GM23338 (cell line): Measurements from ENCODE around the gene USP15. TPM values are rescaled to one million over a fixed set of nuclear protein-coding genes. Genes with fewer than 3 reads are reported as not detected.

ENCODE experiments used
- EZH2 ChIP-seq: fragments of 200-600 bp; sonication (generic); IDR thresholded peaks from one replicate; pipeline ENCODE4 v1.8.0; 2017; ENCODE audit warnings: antibody characterized with exemption, mild to moderate bottlenecking, low read depth; ENCODE audit not compliant: unreplicated experiment
- NANOG ChIP-seq: IDR thresholded peaks from 2 replicates; pipeline ENCODE4 v1.6.1; 2016; ENCODE audit warnings: antibody characterized with exemption, borderline replicate concordance
- ZNF114 ChIP-seq: fragments of 250-450 bp; sonication (Bioruptor Pico); IDR thresholded peaks from 2 replicates; pipeline ENCODE4 v1.5.0; 2020; ENCODE audit warnings: mild to moderate bottlenecking, moderate library complexity
- polyA plus RNA-seq: library from polyadenylated mRNA; unstranded; fragments of >200 nt; fragmentation: Nextera tagmentation; extraction: Ambion mirVana; gene quantifications from 2 replicates; pipeline ENCODE4 v1.2.1, GENCODE V29; 2016
- total RNA-seq: library from RNA; depleted of rRNA; stranded (reverse); fragments of >200 nt; shearing (Covaris generic); gene quantifications from 2 replicates; pipeline ENCODE4 v1.2.3, GENCODE V29; 2014
- TF ChIP-seq, protein P1 (sequence below): fragments of 250-450 bp; sonication (Bioruptor Pico); IDR thresholded peaks from 2 replicates; pipeline ENCODE4 v1.5.0; 2020; ENCODE audit warnings: mild to moderate bottlenecking, moderate library complexity
- TF ChIP-seq, protein P2 (sequence below): IDR thresholded peaks from 2 replicates; pipeline ENCODE4 v1.6.1; 2016; ENCODE audit warnings: antibody characterized with exemption
- TF ChIP-seq, protein P3 (sequence below), 2 experiments: fragments of 200-600 bp in 1 of 2; sonication (generic) in 1 of 2; conservative IDR thresholded peaks; 2 replicates each; pipeline versions ENCODE4 v1.5.1 to v1.6.1; 2016 to 2017; ENCODE audit warnings: antibody characterized with exemption in 2 of 2, low read depth in 2 of 2, mild to moderate bottlenecking in 2 of 2, moderate library complexity in 1 of 2

Gene USP15
- total and polyA plus RNA-seq, 2 experiments from 2014 or later: 29.5 to 60.3 TPM

DNA sequence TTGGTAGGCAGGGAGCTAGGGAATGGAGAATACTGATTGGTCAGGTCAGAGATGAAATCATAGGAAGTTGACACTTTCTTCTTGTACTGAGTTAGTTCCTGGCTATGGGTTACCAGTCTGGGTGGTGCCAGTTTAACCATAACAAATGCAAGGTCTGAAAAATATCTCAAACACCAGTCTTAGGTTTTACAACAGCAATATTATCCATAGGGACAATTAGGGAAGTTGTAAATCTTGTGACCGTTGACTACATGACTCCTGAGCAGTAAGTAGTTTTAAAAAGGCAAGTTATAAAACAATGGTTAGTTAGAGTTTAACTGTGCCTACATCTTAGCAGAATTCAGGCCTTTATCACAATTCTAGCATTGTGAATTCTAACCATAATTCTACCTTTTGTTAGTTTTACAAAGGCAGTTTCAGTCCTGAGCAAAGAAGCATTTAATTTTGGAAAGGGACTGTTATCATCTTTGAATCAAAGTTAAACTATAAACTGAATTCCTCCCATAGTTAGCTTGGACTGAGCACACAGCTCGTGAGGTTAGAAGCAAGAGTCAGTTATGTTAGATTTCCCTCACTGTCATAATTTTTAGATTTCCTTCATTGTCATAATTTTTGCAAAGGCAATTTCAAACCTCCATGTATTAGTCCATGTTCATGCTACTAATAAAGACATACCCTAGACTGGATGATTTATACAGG is 186.7 kb downstream of the USP15 start (continued):
- TF ChIP-seq, protein P1, sequence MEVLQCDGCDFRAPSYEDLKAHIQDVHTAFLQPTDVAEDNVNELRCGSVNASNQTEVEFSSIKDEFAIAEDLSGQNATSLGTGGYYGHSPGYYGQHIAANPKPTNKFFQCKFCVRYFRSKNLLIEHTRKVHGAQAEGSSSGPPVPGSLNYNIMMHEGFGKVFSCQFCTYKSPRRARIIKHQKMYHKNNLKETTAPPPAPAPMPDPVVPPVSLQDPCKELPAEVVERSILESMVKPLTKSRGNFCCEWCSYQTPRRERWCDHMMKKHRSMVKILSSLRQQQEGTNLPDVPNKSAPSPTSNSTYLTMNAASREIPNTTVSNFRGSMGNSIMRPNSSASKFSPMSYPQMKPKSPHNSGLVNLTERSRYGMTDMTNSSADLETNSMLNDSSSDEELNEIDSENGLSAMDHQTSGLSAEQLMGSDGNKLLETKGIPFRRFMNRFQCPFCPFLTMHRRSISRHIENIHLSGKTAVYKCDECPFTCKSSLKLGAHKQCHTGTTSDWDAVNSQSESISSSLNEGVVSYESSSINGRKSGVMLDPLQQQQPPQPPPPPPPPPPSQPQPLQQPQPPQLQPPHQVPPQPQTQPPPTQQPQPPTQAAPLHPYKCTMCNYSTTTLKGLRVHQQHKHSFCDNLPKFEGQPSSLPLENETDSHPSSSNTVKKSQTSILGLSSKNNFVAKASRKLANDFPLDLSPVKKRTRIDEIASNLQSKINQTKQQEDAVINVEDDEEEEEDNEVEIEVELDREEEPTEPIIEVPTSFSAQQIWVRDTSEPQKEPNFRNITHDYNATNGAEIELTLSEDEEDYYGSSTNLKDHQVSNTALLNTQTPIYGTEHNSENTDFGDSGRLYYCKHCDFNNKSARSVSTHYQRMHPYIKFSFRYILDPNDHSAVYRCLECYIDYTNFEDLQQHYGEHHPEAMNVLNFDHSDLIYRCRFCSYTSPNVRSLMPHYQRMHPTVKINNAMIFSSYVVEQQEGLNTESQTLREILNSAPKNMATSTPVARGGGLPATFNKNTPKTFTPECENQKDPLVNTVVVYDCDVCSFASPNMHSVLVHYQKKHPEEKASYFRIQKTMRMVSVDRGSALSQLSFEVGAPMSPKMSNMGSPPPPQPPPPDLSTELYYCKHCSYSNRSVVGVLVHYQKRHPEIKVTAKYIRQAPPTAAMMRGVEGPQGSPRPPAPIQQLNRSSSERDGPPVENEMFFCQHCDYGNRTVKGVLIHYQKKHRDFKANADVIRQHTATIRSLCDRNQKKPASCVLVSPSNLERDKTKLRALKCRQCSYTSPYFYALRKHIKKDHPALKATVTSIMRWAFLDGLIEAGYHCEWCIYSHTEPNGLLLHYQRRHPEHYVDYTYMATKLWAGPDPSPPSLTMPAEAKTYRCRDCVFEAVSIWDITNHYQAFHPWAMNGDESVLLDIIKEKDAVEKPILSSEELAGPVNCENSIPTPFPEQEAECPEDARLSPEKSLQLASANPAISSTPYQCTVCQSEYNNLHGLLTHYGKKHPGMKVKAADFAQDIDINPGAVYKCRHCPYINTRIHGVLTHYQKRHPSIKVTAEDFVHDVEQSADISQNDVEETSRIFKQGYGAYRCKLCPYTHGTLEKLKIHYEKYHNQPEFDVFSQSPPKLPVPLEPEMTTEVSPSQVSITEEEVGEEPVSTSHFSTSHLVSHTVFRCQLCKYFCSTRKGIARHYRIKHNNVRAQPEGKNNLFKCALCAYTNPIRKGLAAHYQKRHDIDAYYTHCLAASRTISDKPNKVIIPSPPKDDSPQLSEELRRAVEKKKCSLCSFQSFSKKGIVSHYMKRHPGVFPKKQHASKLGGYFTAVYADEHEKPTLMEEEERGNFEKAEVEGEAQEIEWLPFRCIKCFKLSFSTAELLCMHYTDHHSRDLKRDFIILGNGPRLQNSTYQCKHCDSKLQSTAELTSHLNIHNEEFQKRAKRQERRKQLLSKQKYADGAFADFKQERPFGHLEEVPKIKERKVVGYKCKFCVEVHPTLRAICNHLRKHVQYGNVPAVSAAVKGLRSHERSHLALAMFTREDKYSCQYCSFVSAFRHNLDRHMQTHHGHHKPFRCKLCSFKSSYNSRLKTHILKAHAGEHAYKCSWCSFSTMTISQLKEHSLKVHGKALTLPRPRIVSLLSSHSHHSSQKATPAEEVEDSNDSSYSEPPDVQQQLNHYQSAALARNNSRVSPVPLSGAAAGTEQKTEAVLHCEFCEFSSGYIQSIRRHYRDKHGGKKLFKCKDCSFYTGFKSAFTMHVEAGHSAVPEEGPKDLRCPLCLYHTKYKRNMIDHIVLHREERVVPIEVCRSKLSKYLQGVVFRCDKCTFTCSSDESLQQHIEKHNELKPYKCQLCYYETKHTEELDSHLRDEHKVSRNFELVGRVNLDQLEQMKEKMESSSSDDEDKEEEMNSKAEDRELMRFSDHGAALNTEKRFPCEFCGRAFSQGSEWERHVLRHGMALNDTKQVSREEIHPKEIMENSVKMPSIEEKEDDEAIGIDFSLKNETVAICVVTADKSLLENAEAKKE (CRISPR knock-in tag): no peak
- TF ChIP-seq EZH2 (no peak), ZNF114 (no peak), NANOG (no peak)
- TF ChIP-seq, protein P2, sequence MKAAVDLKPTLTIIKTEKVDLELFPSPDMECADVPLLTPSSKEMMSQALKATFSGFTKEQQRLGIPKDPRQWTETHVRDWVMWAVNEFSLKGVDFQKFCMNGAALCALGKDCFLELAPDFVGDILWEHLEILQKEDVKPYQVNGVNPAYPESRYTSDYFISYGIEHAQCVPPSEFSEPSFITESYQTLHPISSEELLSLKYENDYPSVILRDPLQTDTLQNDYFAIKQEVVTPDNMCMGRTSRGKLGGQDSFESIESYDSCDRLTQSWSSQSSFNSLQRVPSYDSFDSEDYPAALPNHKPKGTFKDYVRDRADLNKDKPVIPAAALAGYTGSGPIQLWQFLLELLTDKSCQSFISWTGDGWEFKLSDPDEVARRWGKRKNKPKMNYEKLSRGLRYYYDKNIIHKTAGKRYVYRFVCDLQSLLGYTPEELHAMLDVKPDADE: no peak
- TF ChIP-seq, protein P3, sequence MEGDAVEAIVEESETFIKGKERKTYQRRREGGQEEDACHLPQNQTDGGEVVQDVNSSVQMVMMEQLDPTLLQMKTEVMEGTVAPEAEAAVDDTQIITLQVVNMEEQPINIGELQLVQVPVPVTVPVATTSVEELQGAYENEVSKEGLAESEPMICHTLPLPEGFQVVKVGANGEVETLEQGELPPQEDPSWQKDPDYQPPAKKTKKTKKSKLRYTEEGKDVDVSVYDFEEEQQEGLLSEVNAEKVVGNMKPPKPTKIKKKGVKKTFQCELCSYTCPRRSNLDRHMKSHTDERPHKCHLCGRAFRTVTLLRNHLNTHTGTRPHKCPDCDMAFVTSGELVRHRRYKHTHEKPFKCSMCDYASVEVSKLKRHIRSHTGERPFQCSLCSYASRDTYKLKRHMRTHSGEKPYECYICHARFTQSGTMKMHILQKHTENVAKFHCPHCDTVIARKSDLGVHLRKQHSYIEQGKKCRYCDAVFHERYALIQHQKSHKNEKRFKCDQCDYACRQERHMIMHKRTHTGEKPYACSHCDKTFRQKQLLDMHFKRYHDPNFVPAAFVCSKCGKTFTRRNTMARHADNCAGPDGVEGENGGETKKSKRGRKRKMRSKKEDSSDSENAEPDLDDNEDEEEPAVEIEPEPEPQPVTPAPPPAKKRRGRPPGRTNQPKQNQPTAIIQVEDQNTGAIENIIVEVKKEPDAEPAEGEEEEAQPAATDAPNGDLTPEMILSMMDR (conservative IDR thresholded peaks at IDR 0.05; ENCODE audit: low read depth in 2 of 2): no peak
